Renal cortical epithelial cell (primary cell): Measurements from ENCODE around the gene BLACAT1. TPM values are rescaled to one million over a fixed set of nuclear protein-coding genes. Genes with fewer than 3 reads are reported as not detected.

ENCODE experiments used
- DNase-seq: peaks from one replicate; pipeline ENCODE4 v3.0.0-alpha.2; 2011; ENCODE audit warnings: low read depth
- total RNA-seq: library from RNA; depleted of rRNA; stranded (reverse); fragments of >200 nt; gene quantifications from 2 replicates; pipeline ENCODE4 v1.2.3, GENCODE V29; 2014

BLACAT1 gene
- 0.65 and 1.0 TPM in 2 replicates for total RNA-seq

DNA sequence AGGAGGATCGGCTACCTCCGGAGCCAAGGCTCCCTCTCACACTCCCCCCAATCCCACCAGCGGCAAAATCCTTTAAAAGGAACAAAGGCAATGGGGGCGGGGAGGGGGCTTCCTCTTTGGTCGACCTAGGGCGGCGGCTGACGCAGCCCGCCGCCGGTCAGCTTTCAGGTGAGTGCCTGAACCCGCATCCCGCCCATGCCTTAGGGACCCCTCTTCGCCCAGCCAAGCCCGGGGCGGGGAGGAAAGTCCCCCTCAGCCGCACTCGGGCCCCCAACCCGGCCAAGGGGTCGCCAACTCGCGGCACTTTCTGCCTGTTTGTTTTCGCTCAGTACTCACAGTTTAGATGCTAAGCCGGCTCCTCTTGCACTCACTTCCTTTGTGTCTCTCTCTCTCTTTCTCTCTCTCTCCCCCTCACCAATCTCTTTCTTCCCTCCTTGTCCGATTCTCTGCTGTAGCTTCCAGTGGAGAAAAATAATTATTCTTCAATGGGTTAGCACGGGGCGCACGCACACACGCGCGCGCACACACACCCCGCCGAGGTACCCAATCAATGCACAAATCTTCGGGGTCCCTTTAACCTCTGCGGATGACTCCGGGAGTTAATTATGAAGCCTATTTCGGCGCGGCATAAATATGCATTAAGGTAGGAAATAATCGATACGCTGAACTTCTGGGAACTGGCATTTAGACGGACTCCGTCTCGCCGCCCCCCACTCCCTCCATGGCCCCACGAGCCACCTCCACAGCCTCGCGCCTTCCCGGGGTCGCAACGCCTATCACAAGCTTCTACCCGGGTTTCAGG is at the start of gene BLACAT1:
BLACAT1 (minus strand) TSS at position 465 of the 802 bp plus-strand sequence.
- no peak for DNase-seq

DNA sequence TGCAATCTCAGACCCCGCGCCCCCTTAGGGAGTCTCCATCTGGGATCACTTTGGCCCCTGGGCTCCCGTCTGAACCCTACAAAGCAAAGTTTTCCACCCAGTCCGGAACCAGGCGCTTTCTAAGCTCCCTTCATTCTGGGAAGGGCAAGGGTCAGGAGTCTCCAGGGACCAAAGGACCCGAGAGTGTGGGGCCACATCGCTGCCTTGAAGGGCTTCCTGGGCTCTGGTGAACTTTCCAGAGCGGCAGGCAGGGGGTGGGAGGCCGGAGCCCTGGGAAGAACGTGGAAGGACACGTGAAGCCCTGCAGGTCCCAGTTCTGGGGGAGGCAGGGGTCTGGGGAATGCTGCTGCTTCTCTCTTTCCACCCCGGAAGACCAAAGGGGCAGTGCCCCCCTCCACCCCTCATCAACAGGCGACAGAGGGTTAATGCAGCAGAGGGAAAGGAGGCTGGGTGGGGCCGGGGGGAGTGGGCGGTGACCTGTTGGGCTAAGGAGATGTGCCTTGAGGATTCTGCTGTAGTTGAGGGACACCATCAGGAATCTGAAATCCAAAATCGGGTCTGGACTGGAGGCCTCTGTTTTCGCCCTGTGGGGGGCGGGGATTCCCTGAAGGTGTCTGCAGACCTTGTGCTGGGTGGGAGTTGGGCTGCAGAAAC is 49.4 kb upstream of the BLACAT1 start:
- DNase-seq = no peak

DNA sequence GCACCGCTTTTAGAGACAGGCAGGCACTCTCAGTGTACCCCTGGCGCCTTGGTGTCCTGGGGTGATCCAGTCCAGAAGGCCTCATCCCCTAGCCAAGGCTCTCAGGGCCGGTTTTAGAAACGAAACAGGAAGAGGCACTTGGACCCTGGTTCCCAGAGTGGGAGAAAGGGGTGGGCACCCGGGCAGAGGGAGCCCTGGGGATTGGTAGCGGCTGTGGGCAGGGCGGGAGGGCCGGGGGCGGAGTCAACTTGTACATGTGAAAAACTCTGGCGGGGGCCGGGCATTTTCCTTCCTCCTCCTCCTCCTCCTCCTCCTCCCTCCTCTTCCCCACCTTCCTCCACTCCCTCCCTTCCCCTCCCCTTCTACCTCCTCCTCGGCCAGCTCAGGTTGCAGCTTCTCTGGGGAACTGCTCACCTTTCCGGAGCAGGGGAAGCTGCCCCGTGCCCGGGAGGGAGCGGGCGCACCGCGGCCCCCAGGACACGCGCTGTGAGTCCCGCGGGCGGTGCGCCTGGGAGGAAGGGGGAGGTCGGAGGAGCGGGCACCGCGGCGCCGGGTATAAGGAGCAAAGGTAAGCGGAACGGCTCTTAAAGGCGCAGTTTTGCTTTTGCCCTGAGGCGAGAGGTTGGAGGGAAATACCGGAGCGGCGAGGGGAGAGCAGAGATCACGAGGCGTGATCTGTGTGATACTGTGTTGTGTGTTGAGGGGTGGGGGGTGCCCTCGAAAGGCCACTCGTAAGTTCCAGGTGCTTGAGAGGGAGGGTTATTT is 48.6 kb upstream of the BLACAT1 start, which contains the start of gene CDK18:
CDK18 (plus strand) TSS at position 359 of the 765 bp plus-strand sequence. CDS start 18,499 bp downstream, outside the sequence.
- DNase-seq = peak; percentile 60

DNA sequence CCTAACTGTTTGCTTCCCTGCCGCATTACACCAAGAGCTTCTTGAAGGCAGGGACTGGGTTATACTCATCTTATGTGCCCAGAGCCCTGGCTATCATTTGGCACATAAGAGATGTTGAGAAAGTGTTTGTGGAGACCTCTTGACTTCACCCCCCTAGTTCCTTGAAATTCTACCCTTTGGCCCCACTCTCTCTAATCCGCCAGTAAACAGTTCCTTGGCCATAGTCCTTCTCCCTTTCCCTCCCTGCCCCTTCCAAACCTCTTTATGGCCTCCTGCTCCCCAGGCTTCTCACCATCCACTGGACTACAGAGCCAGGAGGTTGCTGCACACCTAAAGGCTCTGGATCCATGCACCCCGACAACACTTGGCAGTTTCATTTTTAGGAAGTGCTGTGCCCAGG is 47.1 kb upstream of the BLACAT1 start:
- DNase-seq = no peak

DNA sequence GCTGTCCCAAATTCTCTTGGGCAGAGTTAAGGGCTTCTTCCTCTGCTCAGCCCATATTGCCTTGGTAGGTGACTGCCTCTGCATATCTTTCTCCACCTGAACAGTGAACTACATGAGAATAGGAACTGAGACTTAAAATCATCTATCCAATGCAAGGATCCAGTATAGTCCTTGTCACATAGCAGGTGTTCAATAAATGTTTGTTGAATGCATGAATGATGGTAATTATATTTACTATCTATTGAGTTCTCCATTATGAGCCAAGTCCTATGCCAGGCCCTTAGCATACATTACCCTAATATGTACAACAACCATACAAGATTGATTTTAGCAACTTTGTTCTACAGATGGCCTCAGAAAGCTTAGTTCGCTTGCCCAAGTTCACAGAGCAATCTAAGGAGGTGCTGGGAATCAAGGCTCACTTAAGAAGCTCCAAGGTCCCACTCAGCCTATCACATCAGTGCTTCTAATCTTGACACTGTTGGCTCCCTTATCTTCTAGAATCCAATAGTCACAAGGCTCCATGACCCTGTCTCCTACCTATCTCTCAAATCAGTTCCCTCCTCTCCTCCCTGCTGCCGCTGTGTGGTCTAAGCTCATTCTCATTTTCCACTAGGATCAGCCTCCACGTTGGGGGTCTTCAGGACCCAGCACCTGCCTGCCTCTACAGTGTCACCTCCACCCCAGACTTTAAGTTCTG is 46.4 kb upstream of the BLACAT1 start:
- DNase-seq = no peak

DNA sequence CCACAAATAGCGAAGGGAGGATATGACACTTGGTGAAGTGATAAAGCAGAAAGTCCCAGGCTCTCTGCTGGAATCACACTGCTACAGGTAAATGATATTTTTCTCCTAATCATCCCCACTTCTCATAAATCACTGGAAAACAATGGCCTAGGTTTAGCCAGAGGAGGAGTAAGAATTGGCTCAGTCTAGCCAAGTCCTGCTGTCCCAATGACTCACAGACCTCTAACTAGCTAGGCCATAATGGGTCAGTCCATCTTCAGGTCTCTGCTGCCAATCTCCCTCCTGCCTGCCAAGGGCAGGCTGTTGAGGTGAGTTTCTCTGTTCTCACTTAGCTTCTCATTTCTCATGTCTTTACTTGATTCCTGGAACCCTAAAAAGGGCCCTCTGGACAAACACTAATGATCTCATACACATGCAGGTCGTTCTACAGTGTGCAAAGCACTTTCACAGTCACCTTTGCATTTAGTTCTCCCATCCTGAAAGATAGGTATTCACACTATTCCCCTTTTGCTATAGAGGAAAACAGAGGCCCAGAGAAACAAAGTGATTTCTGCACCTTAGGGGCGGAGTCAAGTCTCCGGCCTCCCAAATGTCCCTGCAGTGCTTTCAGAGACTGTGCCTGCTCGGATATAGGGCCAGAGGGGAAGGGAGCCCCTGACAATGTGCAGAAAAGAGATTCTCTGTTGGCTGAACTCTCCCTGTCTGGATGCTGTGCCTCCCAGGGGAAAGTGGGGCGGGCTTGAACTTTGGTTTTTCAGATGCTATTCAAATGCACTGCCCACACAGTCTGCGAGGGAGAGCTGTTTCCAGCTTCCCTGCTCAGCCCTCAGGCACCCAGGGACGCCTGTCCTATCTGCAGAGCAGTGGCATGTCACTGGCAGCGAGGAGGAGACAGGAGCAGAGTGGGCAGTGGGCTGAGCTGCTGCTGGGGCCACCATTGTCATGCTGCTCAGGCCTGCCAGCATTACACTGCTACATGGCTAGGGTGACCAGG is 44.7 kb upstream of the BLACAT1 start:
- DNase-seq = peak; percentile 86

DNA sequence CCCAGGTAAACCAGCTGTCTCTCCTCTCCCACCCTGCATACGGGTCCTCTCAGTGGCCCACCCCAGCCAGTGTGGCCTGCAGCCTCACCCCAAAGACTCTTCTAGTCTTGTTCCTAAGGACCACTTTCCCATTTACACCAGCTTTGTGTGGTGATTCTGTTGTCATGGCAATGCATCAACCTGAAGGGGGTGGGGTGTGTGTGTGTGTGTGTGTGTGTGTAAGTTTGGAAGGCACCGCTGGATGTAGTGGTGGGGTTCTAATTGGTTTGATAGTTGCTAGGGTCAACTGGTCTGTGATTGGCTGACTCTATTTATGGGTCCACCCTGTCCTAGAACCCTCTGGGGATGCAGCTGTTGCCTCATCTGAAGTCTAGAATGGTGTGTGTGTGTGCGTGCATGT is 43.9 kb upstream of the BLACAT1 start:
- no peak for DNase-seq

DNA sequence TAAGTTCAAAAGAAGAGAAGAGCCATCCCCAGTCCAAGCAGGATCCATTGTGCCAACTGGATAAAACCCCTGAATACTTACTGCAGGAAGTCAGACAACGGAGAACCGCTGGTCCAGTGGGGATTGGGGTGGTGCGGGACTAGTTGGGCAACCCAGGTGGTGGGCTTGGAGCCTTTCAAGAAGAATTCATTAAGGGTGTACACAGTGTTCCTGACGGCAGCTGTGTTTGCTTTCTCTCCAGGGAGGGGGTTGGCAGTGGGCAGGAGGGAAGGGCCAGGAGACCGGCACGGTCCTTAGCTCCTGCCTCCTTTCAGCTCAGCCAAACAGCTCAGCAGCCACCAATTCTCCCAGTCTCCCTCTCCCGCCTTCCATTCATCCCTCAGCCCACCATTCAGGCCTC is 41.5 kb upstream of the BLACAT1 start:
- DNase-seq = no peak

DNA sequence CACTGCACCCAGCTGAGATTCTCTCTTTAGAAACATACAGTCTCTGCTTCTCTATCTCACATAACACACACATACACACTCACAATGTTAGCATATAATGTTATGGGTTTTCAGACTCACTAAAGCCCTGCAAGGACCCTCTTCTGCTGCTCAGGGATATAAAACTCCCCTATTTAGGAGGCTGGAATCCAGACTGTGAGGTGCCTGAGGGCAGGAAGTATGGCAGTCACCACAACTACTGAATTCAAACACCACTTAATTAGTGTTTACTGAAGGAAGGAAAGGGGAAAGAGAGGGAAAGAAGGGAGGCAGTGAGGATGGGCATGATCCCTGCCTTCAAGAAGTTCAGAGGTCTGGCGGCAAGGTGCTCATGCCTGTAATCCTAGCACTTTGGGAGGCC is 40.8 kb upstream of the BLACAT1 start:
- no peak for DNase-seq

DNA sequence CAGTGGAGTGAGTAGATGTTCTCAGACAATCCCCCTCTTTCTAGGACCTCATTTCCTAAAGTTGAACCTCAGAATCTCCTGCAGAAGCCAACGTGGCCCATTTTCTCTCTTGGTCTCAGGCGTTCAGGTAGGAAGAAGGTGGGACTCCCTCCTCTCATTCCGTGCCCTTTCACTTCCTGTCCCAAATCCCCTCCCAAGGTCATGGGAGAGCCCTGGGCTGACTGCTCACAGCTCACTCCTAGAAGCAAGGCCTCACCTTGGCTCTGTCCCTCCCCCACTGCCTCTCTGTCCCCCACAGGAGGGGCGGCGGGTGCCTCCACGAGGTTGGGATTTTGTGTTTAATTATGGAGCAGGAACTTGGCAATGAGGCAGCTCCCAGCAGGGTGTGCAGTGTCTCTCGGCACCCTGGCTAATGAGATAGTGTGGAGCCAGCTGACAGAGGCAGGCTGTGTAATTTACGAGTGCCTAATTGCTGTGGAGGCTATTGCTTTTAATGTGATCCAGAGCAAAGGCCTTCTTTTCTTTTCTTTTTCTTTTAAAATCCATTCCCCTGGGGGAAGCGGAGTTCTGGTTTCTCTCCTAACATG is 39.5 kb upstream of the BLACAT1 start:
- DNase-seq = no peak

DNA sequence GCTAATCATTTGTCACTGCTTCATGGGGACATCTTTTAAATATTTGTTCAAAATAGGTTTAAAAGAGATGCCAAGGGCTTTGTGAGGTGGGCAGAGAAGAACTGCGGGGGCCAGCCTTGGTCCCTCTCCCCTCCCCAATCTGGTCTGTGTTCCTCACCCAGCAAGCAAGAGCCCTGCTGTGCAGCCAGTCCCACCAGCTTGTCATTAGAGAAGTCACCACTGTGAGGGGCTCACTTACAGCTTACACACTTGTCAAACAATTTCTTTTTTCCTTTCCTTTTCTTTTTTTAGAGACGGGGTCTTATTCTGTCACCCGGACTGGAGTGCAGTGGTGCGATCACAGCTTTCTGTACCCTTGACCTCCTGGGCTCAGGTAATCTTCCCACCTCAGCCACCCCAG is 38.3 kb upstream of the BLACAT1 start:
- no peak for DNase-seq

DNA sequence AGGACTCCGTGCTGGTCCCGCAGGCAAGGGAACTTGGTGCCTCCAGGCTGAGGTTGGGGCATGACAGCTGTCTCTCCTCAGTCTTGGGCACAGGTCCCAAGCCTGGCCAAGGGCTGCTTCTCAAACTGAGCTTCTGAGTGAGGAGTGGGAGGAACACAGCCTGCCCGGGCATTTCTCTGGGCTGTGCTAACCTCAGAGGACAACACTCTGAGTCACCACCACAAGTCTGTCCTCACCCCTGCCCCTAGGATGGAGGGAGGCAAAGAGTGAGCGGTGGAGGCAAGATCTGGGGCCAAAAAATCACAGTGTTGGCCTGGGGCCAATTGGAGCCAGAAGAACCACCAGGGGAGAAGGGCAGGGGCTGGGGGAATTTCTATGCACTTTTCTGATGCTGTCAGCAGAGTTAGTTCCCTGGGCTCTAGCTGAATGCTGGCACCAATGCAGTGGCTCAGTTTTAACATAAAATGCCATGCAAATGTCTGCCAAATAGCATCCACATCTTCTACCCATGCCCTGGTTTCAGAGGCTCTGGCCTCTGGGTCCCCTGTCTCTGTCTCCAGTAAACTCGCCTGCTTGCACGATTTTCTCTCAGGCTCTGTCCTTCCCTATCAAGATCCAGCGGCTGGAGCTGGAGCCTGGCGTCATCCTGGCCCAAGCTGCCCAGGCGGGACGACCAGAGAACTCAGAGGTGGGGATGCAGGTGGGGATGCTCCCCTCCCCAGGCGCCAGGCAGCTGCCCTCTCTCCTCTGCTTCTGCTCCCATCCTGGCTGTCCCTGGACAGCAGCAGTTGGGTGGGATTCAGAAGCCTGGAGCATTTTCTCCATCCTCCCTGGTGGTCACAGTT is 37.6 kb upstream of the BLACAT1 start:
- peak; percentile 89 for DNase-seq

DNA sequence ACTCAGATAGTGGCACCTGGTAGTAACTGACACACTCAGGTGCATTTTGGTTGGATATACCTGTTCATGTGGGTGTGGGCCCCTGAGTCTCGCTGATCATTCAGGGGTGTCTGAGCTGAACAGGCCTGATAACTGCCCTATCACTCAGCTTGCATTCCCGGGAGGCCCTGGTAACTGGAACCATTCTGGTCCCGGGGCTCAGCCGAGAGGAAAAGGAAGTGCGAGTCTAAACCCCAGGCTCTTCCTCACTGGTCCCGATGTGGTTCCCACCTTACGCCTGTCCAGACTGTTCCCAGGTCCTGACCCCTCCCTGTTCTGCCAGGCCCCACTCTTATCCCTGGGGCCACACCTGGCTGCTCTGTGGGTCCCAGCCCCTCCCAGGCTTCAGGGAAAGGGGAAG is 36.9 kb upstream of the BLACAT1 start:
- DNase-seq = no peak

DNA sequence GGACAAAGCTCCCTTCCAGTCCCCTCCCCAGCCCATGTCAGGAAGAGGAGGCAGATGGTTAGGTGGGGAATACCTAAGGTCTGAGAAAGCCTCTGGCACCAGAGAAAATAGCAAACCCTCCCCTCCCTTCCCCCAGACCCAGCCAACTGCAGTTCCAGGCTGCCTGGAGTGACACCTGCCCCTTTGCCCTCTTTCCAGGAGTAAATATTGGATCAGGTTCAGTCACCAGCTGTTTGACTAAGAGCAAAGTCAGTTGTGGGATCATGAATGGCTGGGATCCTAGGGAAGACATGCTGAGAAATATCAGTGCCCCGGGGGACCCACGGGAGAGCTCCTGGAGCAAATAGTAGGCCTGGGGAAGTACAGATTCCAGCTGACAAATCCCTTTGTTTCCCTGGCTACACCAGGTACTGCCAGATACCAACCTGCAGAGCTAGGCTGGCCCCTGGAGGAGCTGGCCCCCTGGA is 36.4 kb upstream of the BLACAT1 start:
- peak; percentile 55 for DNase-seq

DNA sequence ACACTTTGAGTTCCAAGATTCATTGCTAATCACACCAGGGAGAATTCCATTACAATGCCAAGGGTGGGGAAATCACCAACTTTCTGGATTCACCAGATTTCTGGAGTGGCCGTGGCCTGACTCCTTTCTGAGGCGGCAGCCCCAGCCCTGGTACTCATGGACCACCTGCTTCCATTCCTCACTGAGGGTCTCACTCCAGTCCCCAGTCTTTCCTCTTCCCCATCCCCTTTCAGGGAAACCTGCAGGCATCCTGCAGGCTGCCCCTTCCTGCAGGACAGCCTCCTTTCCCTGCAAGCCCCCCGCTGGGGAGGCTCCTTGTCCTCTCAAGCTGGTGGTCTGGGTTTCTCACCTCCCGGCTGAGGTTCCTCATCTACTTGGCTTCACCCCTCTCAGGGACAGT is 35.9 kb upstream of the BLACAT1 start:
- no peak for DNase-seq

DNA sequence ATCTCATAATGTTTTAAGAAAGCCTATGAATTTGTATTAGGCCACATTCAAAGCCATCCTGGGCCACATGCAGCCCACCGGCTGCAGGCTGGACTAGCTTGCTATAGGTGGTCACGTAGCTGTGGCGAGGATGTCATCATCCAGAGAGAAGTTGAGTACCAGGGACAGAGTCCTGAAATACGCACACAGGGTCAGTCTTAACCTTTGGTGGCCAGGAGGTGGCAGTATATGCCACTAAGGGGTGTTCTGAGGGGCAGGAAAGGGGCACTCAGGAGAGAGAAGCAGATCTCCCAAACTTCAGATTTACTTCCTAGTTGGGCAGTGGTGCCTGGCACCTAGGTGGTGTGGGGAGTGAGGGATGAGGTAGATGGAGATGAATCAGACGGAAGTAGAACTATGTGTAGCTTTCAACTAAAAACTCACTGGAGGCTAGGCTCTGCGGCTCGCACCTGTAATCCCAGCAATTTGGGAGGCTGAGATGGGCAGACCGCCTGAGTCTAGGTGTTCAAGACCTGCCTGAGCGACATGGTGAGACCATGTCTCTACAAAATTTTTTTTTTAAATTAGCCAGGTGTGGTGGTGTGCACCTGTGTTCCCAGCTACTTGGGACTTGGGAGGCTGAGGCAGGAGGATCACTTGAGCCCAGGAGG is 32.4 kb upstream of the BLACAT1 start:
- peak; percentile 64 for DNase-seq

DNA sequence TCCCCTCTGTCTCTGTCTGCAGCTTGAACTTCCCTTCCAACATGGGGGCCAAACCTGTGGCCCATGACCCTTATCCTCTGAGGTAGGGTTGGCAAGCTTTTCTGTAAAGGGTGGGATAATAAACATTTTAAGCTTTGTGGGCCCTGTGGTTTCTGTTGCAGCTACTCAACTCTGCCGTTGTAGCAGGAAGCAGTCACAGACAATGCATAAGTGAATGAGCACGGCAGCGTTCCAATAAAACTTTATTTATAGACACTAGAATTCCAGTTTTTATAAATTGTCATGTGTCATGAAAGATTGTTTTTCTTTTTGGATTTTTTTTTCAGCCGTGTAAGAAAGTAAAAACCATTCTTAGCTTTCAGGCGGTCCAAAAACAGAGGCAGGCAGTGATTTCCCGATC is 30.4 kb upstream of the BLACAT1 start:
- no peak for DNase-seq
